ENCODE results near the gene TSKU.

DNA sequence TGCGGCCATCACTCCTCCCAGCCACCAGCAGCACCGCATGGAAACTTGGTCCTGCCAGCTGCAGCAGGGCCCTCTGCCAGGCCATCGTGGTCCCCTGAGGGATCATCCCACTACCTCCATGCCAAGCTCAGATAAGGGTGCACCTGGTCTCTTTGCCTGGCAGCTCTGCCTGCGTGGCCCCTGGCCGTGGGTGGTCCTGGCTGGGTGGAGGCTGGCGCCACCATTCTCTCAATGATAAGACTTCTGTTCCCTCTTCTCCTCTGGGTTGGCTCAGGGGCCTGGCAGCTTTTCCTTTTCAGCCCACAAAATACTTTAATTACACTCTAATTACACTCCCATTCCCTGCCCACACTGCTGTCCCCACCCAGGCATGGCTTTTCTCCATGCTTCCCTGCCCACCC is 26.8 kb upstream of the TSKU start:
- TF ChIP-seq CTCF (IDR thresholded peaks at IDR 0.05) (no peak), POLR2A (IDR thresholded peaks at IDR 0.05; ENCODE audit: low read depth) (no peak), EP300 (IDR thresholded peaks at IDR 0.05) (no peak), POLR2AphosphoS5 (IDR thresholded peaks at IDR 0.05) (no peak)
